Activated T-cell treated with anti-CD3 and anti-CD28 coated beads for 1 hour (primary cell): ENCODE measurements around the gene PDE8B.
"Not testable (repeated sequence)": the region's sequence is repeated elsewhere in the genome, so short reads cannot be mapped to it uniquely, and the experiment has no call there.

Source experiments
- DNase-seq: peaks from one replicate; pipeline ENCODE4 v3.0.0-alpha.2; 2020; ENCODE audit warnings: low read depth

The PDE8B gene

GRCh38 chr5:77366717-77367500, 156.4 kb downstream of the PDE8B start:
- no peak for DNase-seq

GRCh38 chr5:77367741-77368140, 157.3 kb downstream of the PDE8B start:
- no peak for DNase-seq

- no peak for DNase-seq
Observed at GRCh38 chr5:77368367-77368766, 157.9 kb downstream of the PDE8B start.

GRCh38 chr5:77369566-77369965, 159.1 kb downstream of the PDE8B start:
- no peak for DNase-seq

GRCh38 chr5:77374686-77375085, 164.2 kb downstream of the PDE8B start:
- no peak for DNase-seq

GRCh38 chr5:77376609-77377300, 166.3 kb downstream of the PDE8B start:
- no peak for DNase-seq

GRCh38 chr5:77379558-77380061, 169.1 kb downstream of the PDE8B start:
- DNase-seq, result no peak

- DNase-seq, result no peak
Observed at GRCh38 chr5:77380636-77381035, 170.2 kb downstream of the PDE8B start.

- not testable (repeated sequence) for DNase-seq
Observed at GRCh38 chr5:77383336-77383735, 172.9 kb downstream of the PDE8B start.

- DNase-seq, result not testable (repeated sequence)
Observed at GRCh38 chr5:77386340-77386739, 175.9 kb downstream of the PDE8B start.

GRCh38 chr5:77389746-77390145, 179.3 kb downstream of the PDE8B start:
- no peak for DNase-seq

GRCh38 chr5:77390221-77390620, 179.7 kb downstream of the PDE8B start:
- DNase-seq, result no peak

GRCh38 chr5:77390795-77391194, 180.3 kb downstream of the PDE8B start:
- no peak for DNase-seq

GRCh38 chr5:77391240-77391765, 180.8 kb downstream of the PDE8B start:
- DNase-seq, result no peak

GRCh38 chr5:77394064-77394715, 183.7 kb downstream of the PDE8B start:
- no peak for DNase-seq

- DNase-seq, result no peak
Observed at GRCh38 chr5:77396017-77396416, 185.5 kb downstream of the PDE8B start.

GRCh38 chr5:77397686-77398292, 187.3 kb downstream of the PDE8B start:
- no peak for DNase-seq

- no peak for DNase-seq
Observed at GRCh38 chr5:77398458-77398857, 188.0 kb downstream of the PDE8B start.

GRCh38 chr5:77398896-77399295, 188.4 kb downstream of the PDE8B start:
- no peak for DNase-seq

- no peak for DNase-seq
Observed at GRCh38 chr5:77400645-77401044, 190.2 kb downstream of the PDE8B start.

GRCh38 chr5:77402796-77403195, 192.3 kb downstream of the PDE8B start:
- DNase-seq, result no peak

GRCh38 chr5:77407152-77407551, 196.7 kb downstream of the PDE8B start:
- DNase-seq, result no peak
